ENCODE measurements around the gene USE1.

- TF ChIP-seq CTCF (conservative IDR thresholded peaks at IDR 0.05; ENCODE audit: low read depth, low read length) (no peak), RAD21 (IDR thresholded peaks at IDR 0.05; ENCODE audit: low read length) (no peak), RCOR1 (IDR thresholded peaks at IDR 0.05; ENCODE audit: insufficient replicate concordance, low read length) (no peak), BHLHE40 (IDR thresholded peaks at IDR 0.05; ENCODE audit: low read depth, low read length) (no peak), POLR2A (IDR thresholded peaks at IDR 0.05; ENCODE audit: low read depth, low read length) (no peak), ELK1 (IDR thresholded peaks at IDR 0.05; ENCODE audit: borderline replicate concordance, low read depth, low read length) (no peak), MXI1 (IDR thresholded peaks at IDR 0.05; ENCODE audit: borderline replicate concordance, low read depth, low read length) (no peak), MAFK (IDR thresholded peaks at IDR 0.05; ENCODE audit: low read depth, low read length) (no peak), RFX5 (IDR thresholded peaks at IDR 0.05; ENCODE audit: low read depth, low read length) (no peak), USF2 (IDR thresholded peaks at IDR 0.05; ENCODE audit: low read depth, low read length) (no peak), SMC3 (IDR thresholded peaks at IDR 0.05; ENCODE audit: low read depth, low read length) (no peak), NFE2L2 (IDR thresholded peaks at IDR 0.05; ENCODE audit: low read depth, low read length) (no peak), MAZ (IDR thresholded peaks at IDR 0.05; ENCODE audit: borderline replicate concordance, low read depth, low read length) (no peak)
Observed at GRCh38 chr19:17234911-17235299, 19.7 kb downstream of the USE1 start.

Data from IMR-90 (cell line).